ENCODE data around the gene CD70. TPM values are rescaled to one million over a fixed set of nuclear protein-coding genes. Genes with fewer than 3 reads are reported as not detected.

CD70 gene
- polyA plus RNA-seq, 3 donors, result 0.12 TPM; not detected in 2

- WGBS (ENCODE audit: insufficient coverage), result 18% methylated on average over 2 of the region's 5 CpGs
- H3K27me3 Mint-ChIP-seq (ENCODE audit: low read depth in 3 of 3), result peaks cover 2 to 5% (median 5%) of the 10 kb centered on the region in 3 donors
These were observed 13.3 kb downstream of the CD70 start for GRCh38 chr19:6577476-6578125.

More at GRCh38 chr19:6577476-6578125, 13.3 kb downstream of the CD70 start:
- H3K27ac ChIP-seq (ENCODE audit: low read depth in 1 of 2, low read length in 2 of 2), result peak overlapping the region; percentile 78 to 86
- H3K27me3 ChIP-seq (ENCODE audit: control insufficient read depth in 2 of 2, insufficient read depth in 2 of 2, low read length in 2 of 2), result no peaks in the 10 kb centered on the region
- peak overlapping the region; percentile 43 for H2AFZ ChIP-seq (ENCODE audit: insufficient read depth, low read depth, low read length, poor library complexity, severe bottlenecking)
- Mint-ChIP-seq H3K9me3 (peaks cover 0 to 3% (median 0%) of the 10 kb centered on the region in 7 donors), H3K36me3 (no peaks in the 10 kb centered on the region), H3K4me1 (peaks cover 22% of the 10 kb centered on the region), H3K4me3 (no peak overlapping the region), H3K27ac (peak overlapping the region in 4 of 7 donors; percentile 82 to 92 (median 92))
- peak overlapping the region; percentile 32 for H3K9ac ChIP-seq (ENCODE audit: insufficient read depth, low read length, poor library complexity, severe bottlenecking)
- peak overlapping the region; percentile 46 for H3K4me2 ChIP-seq (replicated peaks; ENCODE audit: extremely low read depth, low read length, poor library complexity, severe bottlenecking)
- DNase-seq, result peak; percentile 79 to 94 (median 90)
- no peak for TF ChIP-seq CTCF (IDR thresholded peaks at IDR 0.05)
- H3K36me3 ChIP-seq (replicated peaks in 1 of 2; ENCODE audit: control insufficient read depth in 1 of 2, insufficient read depth in 2 of 2, low read length in 2 of 2), result no peaks in the 10 kb centered on the region
- intact Hi-C loops (cut with micrococcal nuclease), result loop anchor here (5.0 kb wide), 1 partner anchor 45 kb away; the partner anchor contains the start of gene TNFSF9 (in 2 of the 2)
- H4K20me1 ChIP-seq (ENCODE audit: insufficient read depth, low read length), result no peaks in the 10 kb centered on the region
- peaks cover 37 to 50% of the 10 kb centered on the region in 2 donors for H3K4me1 ChIP-seq (ENCODE audit: control insufficient read depth in 1 of 2, insufficient read depth in 2 of 2, low read length in 2 of 2)
- H3K4me3 ChIP-seq (replicated peaks in 1 of 3; ENCODE audit: low read depth in 2 of 3, low read length in 3 of 3), result peak overlapping the region in 1 of 3 experiments; percentile 26
- no peaks in the 10 kb centered on the region for H3K9me3 ChIP-seq (replicated peaks in 1 of 2; ENCODE audit: control insufficient read depth in 1 of 2, insufficient read depth in 1 of 2, low read length in 2 of 2)
- no peaks in the 10 kb centered on the region for H3K79me2 ChIP-seq (ENCODE audit: insufficient read depth, low read length)
